ENCODE measurements around the gene XNDC1N.
A peak's percentile ranks its signal among the peaks of the same experiment; 100 is the strongest.

The XNDC1N gene

GRCh38 chr11:71927820-71928736, at the start of gene XNDC1N:
Gene XNDC1N (minus strand): TSS chr11:71928594. CDS start chr11:71923353, 5,241 bp downstream.
- peak within 1 kb of the TSS; percentile 96 for H3K4me3 ChIP-seq (ENCODE audit: low read depth, low read length)

DNA sequence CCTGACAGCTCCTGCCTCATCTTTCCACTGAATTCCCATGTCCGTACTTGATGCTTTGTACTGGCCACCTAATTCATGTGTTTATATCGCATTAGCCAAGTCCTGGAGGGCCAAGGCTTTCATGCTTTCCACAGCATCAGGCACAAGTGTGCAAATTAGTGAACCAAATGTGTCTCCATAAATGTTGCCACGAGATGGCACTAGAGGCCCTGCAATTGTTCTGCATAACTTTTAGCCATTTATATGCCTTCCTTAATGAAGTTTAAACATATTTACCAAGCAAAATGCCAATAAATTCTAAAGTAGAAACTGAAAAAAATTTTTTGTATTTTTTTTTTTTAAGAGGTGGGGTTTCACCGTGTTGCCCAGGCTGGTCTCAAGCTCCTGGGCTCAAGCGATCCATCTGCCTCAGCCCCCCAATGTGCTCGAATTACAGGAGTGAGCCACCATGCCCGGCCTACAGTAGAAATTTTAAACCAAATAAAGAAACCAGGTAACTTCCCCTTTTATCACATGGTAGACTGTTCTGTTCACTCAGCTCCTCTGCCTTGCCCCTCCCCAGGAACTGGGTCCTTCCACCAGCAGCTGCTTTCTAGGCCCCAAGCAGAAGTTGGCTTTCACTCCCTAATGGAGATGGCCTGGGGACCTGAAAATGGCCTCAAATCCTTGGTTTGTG, 49.5 kb upstream of the XNDC1N start:
- H3K4me3 ChIP-seq (ENCODE audit: low read depth, low read length): no peak overlapping the region

DNA sequence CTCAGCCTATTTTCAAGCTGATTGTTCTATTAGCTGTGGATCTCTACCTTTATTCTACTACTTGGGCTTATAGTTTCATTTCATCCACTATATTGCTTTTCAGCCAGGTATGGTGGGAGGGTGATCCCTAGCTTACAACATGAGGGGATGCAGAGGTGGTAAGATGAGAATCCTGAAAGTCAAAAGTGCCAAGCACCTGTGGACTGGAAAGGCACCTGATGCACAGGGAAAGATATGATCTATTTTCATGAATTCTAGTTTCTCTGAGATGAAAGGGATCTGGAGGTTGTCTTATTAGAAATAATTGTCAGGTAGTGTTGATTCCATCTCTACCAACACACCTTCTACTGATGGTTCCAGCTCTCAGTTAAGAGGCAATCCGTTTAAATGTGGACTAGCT, 48.7 kb upstream of the XNDC1N start:
- H3K4me3 ChIP-seq (ENCODE audit: low read depth, low read length): no peak overlapping the region

DNA sequence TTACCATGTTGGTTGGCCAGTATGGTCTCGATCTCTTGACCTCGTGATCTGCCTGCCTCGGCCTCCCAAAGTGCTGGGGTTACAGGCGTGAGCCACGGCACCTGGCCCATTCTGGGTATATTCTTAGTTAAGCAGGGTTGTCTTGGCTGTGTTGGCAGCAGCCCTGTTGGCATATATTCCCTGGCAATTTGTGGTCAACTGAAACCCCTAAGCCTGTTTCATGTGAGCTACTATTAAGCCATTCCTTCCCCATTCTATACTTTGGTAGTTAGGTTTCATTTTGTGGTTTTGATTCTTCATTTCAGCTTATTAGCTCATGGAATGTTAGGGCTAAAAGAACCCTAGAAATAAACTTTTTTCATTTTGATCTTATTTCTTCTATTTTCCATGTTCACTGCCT, 48.2 kb upstream of the XNDC1N start:
- no peak overlapping the region for H3K4me3 ChIP-seq (ENCODE audit: low read depth, low read length)

GRCh38 chr11:71971680-71972079, 43.3 kb upstream of the XNDC1N start:
- H3K4me3 ChIP-seq (ENCODE audit: low read depth, low read length): no peak overlapping the region

DNA sequence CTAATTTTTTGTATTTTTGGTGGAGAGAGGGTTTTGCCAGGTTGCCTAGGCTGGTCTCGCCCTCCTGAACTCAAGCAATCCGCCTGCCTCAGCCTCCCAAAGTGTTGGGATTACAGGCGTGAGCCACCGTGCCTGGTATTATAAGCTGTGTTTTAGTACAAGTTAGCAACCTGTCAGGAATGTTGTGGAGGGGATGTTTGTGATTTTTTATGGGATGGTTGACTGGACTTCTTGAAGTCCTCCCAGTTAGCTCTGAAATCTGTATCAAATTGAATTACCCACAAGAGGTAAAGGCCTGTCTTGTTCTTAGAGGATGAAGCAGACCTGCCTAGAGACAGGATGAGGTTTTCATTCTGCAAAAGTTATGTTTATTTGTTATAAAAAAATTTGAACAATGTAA, 36.2 kb upstream of the XNDC1N start:
- H3K4me3 ChIP-seq (ENCODE audit: low read depth, low read length): no peak overlapping the region

- H3K4me3 ChIP-seq (ENCODE audit: low read depth, low read length): no peak overlapping the region
These were observed 35.1 kb upstream of the XNDC1N start for GRCh38 chr11:71963468-71963867.

GRCh38 chr11:71962428-71963038, 34.1 kb upstream of the XNDC1N start:
- no peak overlapping the region for H3K4me3 ChIP-seq (ENCODE audit: low read depth, low read length)

GRCh38 chr11:71955898-71956456, 27.6 kb upstream of the XNDC1N start:
- no peak overlapping the region for H3K4me3 ChIP-seq (ENCODE audit: low read depth, low read length)

- no peak overlapping the region for H3K4me3 ChIP-seq (ENCODE audit: low read depth, low read length)
These were observed 23.4 kb upstream of the XNDC1N start for GRCh38 chr11:71951741-71952310.

DNA sequence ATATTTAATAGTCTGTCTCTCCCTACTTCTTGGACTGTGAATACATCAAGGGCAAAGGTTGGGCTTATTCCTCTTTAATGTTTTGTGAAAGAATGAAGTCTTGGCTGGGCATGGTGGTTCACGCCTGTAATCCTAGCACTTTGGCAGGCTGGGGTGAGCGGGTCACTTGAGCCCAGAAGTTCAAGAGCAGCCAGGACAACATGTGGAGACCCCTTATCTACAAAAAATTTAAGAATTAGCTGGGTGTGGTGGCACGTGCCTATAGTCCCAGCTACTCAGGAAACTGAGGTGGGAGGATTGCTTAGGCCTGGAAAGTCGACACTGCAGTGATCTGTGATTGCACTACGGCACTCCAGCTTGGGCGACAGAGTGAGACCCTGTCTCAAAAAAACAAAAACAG, 20.6 kb upstream of the XNDC1N start:
- no peak overlapping the region for H3K4me3 ChIP-seq (ENCODE audit: low read depth, low read length)

DNA sequence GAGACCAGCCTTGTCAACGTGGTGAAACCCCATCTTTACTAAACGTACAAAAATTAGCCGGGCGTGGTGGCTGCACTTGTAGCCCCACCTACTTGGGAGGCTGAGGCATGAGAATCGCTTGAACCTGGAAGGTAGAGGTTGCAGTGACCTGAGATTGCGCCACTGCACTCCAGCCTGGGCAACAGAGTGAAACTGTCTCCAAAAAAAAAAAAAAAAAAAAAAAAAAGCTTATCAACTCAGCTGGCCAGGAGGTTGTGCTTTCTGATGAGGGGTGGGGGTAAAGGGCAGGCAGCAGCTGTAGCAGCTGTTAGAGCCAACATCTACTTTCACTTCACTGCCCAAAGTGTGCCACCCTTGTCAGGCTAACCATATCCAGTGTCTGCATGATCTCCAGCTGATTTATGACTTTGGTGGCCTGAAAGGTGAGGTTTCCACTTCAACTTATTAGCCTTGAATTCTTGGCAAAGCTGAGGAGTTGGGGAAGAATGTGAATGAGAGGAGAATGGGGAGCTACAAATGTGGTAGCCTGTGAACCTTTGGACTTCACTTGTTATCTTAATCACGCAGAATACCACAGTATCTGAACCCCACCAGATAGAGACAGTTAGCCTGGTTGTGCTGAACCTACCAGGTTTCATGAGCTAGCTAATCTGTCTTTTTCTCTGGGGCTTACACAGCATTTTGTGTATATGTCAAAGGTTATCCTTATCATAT, 20.1 kb upstream of the XNDC1N start:
- H3K4me3 ChIP-seq (ENCODE audit: low read depth, low read length): no peak overlapping the region

DNA sequence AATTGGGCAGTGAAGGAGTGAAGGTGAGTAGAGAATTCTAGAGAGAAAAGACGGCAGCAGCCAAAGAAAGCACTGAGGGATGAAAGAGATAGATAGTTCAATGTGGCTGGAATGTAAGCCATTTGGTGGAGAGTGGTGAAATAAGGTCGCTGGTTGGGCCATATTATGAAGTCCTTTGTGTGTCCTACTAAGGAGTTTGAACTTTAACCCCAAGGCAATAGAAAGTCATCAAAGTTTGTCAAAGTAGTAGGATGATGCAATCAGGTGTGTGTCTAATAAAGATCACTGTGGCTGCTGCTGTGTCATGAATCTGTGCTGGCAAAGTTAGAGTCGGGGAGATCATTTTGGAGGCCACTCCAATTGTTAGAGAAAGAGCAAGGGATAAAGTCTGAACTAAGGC, 19.1 kb upstream of the XNDC1N start:
- H3K4me3 ChIP-seq (ENCODE audit: low read depth, low read length): no peak overlapping the region

- no peak overlapping the region for H3K4me3 ChIP-seq (ENCODE audit: low read depth, low read length)
These were observed 17.8 kb upstream of the XNDC1N start for GRCh38 chr11:71946144-71946571.

- H3K4me3 ChIP-seq (ENCODE audit: low read depth, low read length): no peak overlapping the region
These were observed 12.3 kb upstream of the XNDC1N start for GRCh38 chr11:71940561-71941219.

DNA sequence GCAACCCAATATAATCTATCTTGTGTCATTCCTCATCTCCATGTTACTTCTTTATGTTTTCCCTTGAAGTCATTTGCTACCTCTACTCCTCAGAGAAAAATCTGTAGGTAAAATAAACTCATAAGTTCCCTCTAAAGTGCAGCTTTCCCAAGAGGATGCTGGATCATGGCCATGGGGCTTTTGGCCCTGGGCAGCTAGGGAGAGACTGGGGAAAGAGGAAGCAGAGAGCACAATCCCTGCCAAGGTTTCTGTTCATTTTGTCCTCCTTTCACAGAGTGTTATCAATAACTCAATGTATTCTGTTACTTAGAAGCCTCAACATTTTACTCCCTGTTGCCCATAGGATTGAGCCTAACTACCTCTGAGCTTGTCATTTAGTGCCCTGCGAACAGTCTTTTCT, 9.4 kb upstream of the XNDC1N start:
- no peak overlapping the region for H3K4me3 ChIP-seq (ENCODE audit: low read depth, low read length)

DNA sequence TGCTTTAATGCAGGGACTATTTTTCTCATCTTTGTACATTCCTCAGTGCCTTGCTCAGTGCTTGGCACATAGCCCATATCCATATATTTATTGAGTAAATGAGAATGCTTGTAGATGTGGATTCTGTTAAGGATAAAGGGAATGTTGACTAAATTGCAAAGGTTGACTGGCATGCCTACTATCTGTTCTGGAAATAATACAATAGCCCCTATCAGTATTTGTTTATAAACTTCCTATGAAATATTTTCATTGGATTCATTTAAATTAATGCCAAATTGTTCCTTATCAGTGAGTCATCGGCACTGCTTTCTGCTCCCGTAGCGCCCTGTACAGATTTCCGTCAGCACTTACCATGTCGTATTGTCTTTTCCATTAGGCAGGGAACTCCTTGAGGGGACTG, 8.4 kb upstream of the XNDC1N start:
- no peak overlapping the region for H3K4me3 ChIP-seq (ENCODE audit: low read depth, low read length)

- no peak overlapping the region for H3K4me3 ChIP-seq (ENCODE audit: low read depth, low read length)
These were observed 7.0 kb upstream of the XNDC1N start for GRCh38 chr11:71935338-71935925.

DNA sequence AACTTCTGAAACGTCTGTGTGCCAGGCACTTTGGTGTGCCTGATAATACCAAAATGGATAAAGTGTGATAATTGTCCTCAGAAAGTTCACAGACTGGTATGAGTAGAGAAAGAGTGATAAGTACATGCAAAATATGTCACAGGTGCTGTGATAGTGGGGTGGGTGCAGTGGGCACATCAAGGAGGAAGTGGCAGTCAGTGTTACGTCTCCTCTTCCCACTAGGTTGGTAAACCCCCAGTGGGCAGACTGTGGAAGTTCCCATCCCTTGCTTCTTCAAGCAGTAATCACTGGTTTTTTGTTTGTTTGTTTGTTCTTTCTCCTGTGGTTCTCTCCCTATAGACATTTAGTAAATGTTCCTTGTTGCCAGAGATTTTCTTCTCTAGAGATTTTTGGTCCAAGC, 5.8 kb upstream of the XNDC1N start:
- H3K4me3 ChIP-seq (ENCODE audit: low read depth, low read length): no peak overlapping the region

All from iPS-11a (cell line).